SU-DHL-6 (cell line): ENCODE results near the gene KCNH6.

Source experiments
- H2AFZ ChIP-seq: fragments of 200-600 bp; sonication (generic); 2 replicates; pipeline ENCODE4 v1.6.1; 2014; ENCODE audit warnings: low read depth, mild to moderate bottlenecking, moderate library complexity, mixed read lengths, antibody characterized with exemption, low read length; ENCODE audit not compliant: severe bottlenecking
- H3F3A ChIP-seq: fragments of 200-600 bp; shearing (Covaris generic); 2 replicates; pipeline ENCODE4 v1.6.0; 2016; ENCODE audit warnings: antibody characterized with exemption, mild to moderate bottlenecking; ENCODE audit not compliant: insufficient read depth
- H3K27ac ChIP-seq: fragments of 200-600 bp; sonication (generic); 2 replicates; pipeline ENCODE4 v1.5.1; 2016; ENCODE audit warnings: low read depth, mild to moderate bottlenecking, low read length, moderate library complexity, mixed read lengths
- H3K27me3 ChIP-seq: fragments of 200-600 bp; sonication (generic), shearing (Covaris generic); 2 replicates; pipeline ENCODE4 v1.6.0; 2014; ENCODE audit warnings: mild to moderate bottlenecking, low read length
- H3K36me3 ChIP-seq: fragments of 200-600 bp; sonication (generic); 2 replicates; pipeline ENCODE4 v1.6.1; 2014; ENCODE audit warnings: mild to moderate bottlenecking, low read length, mixed read lengths
- H3K4me2 ChIP-seq: fragments of 300-600, 200-600 bp; shearing (Covaris generic), sonication (generic); 2 replicates; pipeline ENCODE4 v1.6.0; 2014; ENCODE audit warnings: low read length, low read depth, mild to moderate bottlenecking; ENCODE audit not compliant: poor library complexity, severe bottlenecking
- H3K4me3 ChIP-seq: fragments of 200-600 bp; sonication (generic); 2 replicates; pipeline ENCODE4 v1.5.1; 2014; ENCODE audit warnings: antibody characterized with exemption, low read length, mild to moderate bottlenecking, mixed read lengths; ENCODE audit not compliant: insufficient read depth, poor library complexity, severe bottlenecking
- H3K79me2 ChIP-seq: fragments of 200-600 bp; sonication (generic); 2 replicates; pipeline ENCODE4 v1.6.1; 2014; ENCODE audit warnings: mild to moderate bottlenecking, low read length, moderate library complexity; ENCODE audit not compliant: insufficient read depth
- H3K9ac ChIP-seq: fragments of 200-600 bp; sonication (generic); 2 replicates; pipeline ENCODE4 v1.7.0; 2014; ENCODE audit warnings: mild to moderate bottlenecking, low read length
- H3K9me2 ChIP-seq: fragments of 200-600 bp; sonication (generic); replicated peaks from 2 replicates; pipeline ENCODE4 v1.6.1; 2014; ENCODE audit warnings: low read length; ENCODE audit not compliant: insufficient read depth
- H3K9me3 ChIP-seq: fragments of 200-600 bp; sonication (generic); 2 replicates; pipeline ENCODE4 v1.6.1; 2014; ENCODE audit warnings: low read length, mixed read lengths; ENCODE audit not compliant: insufficient read depth
- H4K20me1 ChIP-seq: fragments of 200-600 bp; sonication (generic); 2 replicates; pipeline ENCODE4 v1.6.1; 2014; ENCODE audit warnings: low read depth, mild to moderate bottlenecking, antibody characterized with exemption, low read length, moderate library complexity, mixed read lengths
- EZH2phosphoT487 ChIP-seq: fragments of 200-600 bp; sonication (generic), shearing (Covaris generic); conservative IDR thresholded peaks from 2 replicates; pipeline ENCODE4 v1.6.1; 2018; ENCODE audit warnings: mild to moderate bottlenecking, antibody characterized with exemption, low read length, moderate library complexity, mixed read lengths
- TF ChIP-seq, protein P1 (sequence below): fragments of 200-600 bp; sonication (generic); IDR thresholded peaks from one replicate; pipeline ENCODE4 v1.5.1; 2017; ENCODE audit warnings: antibody characterized with exemption, mild to moderate bottlenecking, low read length, moderate library complexity; ENCODE audit not compliant: insufficient read depth, poor library complexity, severe bottlenecking

Gene KCNH6

GRCh38 chr17:63564562-63564961 lies 41.4 kb downstream of the KCNH6 start:
- H3K36me3 ChIP-seq, result no peaks in the 10 kb centered on the region
- H3K9me3 ChIP-seq, result no peaks in the 10 kb centered on the region
- no peak overlapping the region for H3K27ac ChIP-seq
- 0 out of 2 replicates have a peak, but pooled peaks cover 6% of the 10 kb centered on the region for H3F3A ChIP-seq
- no peak for TF ChIP-seq EZH2phosphoT487
- TF ChIP-seq, protein P1, sequence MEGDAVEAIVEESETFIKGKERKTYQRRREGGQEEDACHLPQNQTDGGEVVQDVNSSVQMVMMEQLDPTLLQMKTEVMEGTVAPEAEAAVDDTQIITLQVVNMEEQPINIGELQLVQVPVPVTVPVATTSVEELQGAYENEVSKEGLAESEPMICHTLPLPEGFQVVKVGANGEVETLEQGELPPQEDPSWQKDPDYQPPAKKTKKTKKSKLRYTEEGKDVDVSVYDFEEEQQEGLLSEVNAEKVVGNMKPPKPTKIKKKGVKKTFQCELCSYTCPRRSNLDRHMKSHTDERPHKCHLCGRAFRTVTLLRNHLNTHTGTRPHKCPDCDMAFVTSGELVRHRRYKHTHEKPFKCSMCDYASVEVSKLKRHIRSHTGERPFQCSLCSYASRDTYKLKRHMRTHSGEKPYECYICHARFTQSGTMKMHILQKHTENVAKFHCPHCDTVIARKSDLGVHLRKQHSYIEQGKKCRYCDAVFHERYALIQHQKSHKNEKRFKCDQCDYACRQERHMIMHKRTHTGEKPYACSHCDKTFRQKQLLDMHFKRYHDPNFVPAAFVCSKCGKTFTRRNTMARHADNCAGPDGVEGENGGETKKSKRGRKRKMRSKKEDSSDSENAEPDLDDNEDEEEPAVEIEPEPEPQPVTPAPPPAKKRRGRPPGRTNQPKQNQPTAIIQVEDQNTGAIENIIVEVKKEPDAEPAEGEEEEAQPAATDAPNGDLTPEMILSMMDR, result no peak
- H3K4me2 ChIP-seq, result no peak overlapping the region
- no peaks in the 10 kb centered on the region for H3K9me2 ChIP-seq
- peaks cover 90% of the 10 kb centered on the region for H3K79me2 ChIP-seq
- H3K9ac ChIP-seq, result no peak overlapping the region
- H3K27me3 ChIP-seq, result no peaks in the 10 kb centered on the region
- H2AFZ ChIP-seq, result no peak overlapping the region
- H3K4me3 ChIP-seq, result no peak overlapping the region
- H4K20me1 ChIP-seq, result peaks cover 26% of the 10 kb centered on the region

DNA sequence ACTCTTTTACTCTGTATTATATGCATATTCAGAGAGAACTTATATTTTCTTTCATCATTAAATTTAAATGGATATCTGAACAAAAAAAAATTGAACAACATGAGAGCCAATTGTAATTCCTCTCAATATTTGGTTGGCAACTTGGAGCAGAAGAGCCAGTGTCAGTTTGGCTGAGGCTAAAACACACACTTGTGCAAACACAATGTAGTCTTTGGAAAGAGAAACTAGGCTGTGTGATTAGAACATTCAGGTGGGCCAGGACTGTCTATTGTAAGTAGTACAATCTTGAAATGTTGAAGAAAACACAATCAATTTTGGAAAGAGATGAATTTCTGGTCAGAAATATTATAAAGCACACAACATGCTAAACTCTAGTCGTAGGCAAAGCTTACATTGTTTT lies 44.1 kb downstream of the KCNH6 start:
- TF ChIP-seq EZH2phosphoT487, result no peak
- TF ChIP-seq, protein P1, result no peak
- Histone ChIP-seq H3K4me2 (no peak overlapping the region), H3K36me3 (no peaks in the 10 kb centered on the region), H3K27me3 (no peaks in the 10 kb centered on the region), H3K9ac (no peak overlapping the region), H2AFZ (no peak overlapping the region), H3K9me3 (no peaks in the 10 kb centered on the region), H3K27ac (no peak overlapping the region), H4K20me1 (peaks cover 12% of the 10 kb centered on the region), H3F3A (0 out of 2 replicates have a peak, but pooled peaks cover 6% of the 10 kb centered on the region), H3K9me2 (no peaks in the 10 kb centered on the region), H3K4me3 (no peak overlapping the region), H3K79me2 (peaks cover 84% of the 10 kb centered on the region)

DNA sequence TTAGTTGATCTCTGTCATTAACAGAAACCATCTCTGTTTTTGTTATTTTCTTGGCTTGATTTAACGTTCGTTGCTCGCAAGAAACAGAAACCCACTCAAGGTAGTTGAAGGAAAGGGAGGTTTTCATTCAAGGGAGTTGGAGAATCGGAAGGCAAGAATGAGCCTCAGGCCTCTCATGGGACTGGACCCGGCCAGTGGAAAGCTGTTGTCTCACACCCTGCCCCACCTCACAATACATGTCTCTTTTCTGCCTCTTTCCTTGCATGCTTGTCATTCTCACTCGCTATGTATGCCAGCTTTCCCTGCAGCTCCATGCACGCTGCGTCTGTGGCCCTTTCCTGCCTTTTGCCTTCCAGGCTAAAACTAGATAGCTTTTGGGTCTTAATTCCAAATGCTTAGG lies 45.4 kb downstream of the KCNH6 start:
- Histone ChIP-seq H3K9ac (no peak overlapping the region), H3K36me3 (no peaks in the 10 kb centered on the region), H3K9me3 (no peaks in the 10 kb centered on the region), H4K20me1 (peaks cover 7% of the 10 kb centered on the region), H2AFZ (no peak overlapping the region), H3K4me3 (no peak overlapping the region), H3K79me2 (peaks cover 86% of the 10 kb centered on the region), H3K27ac (no peak overlapping the region), H3F3A (no peaks in the 10 kb centered on the region), H3K4me2 (no peak overlapping the region), H3K27me3 (no peaks in the 10 kb centered on the region), H3K9me2 (no peaks in the 10 kb centered on the region)
- TF ChIP-seq EZH2phosphoT487, result no peak
- TF ChIP-seq, protein P1, result no peak
